ENCODE measurements around the gene TRANK1.
"Not testable (repeated sequence)": the region's sequence is repeated elsewhere in the genome, so short reads cannot be mapped to it uniquely, and the experiment has no call there.

TRANK1 gene

DNA sequence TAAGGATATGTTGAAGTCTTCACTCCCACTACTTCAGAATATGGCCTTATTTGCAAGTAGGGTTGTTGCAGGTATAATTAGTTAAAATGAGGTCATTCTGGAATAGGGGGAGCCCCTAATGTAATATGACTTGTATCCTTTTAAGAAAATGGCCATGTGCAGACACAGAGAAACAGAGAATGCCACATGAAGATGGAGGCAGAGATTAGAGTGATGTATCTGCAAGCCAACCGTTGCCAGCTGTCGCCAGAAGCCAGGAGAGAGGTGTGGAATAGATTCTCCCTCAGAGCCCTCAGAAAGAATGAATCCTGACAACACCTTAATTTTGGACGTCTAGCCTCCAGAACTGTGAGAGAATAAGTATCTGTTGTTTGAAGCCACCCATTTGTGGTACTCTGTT is 11.3 kb upstream of the TRANK1 start:
- DNase-seq = no peak

DNA sequence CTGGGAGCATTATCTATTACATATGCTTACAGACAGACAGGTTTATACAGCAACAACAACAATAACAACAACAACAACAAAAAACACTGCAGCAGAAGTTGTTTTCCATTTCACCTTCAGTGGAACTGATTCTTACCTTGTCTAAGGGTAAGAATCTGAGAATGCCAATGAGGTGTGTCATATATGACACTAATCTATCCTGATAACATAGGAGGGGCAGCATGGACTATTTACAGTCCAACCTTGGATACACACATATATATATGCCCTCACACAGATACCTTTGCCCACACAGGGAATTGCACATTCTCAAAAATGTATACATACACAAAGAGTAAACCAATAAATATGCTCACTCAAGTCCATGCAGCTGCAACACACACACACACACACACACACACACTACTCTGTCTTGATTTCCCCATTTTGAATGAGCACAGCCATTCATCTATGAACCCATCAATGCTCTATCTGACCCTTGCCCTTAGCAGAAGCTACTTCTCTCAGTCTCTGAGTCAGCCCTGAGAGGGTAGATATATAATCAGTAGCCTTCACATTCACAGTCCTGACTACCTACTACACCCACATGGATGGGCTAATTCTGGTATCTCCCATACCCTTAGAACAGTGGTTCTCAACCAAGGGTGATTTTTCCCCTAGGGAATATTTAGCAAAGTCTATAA is 9.7 kb upstream of the TRANK1 start:
- DNase-seq = no peak

DNA sequence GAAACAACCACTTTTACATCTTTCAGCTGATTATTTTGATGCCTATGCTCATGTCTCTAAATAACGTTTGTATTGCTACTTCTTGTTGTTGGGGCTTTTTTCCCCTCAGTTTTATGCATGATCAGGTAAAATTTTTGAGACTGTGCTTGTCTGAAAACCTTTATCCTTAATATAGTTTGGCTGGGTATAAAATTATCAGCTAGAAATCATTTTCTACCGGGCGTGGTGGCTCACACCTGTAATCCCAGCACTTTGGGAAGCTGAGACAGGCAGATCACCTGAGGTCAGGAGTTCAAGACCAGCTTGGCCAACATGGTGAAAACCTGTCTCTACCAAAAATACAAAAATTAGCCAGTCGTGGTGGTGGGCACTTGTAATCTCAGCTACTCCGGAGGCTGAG is 3.0 kb upstream of the TRANK1 start:
- DNase-seq = not testable (repeated sequence)

DNA sequence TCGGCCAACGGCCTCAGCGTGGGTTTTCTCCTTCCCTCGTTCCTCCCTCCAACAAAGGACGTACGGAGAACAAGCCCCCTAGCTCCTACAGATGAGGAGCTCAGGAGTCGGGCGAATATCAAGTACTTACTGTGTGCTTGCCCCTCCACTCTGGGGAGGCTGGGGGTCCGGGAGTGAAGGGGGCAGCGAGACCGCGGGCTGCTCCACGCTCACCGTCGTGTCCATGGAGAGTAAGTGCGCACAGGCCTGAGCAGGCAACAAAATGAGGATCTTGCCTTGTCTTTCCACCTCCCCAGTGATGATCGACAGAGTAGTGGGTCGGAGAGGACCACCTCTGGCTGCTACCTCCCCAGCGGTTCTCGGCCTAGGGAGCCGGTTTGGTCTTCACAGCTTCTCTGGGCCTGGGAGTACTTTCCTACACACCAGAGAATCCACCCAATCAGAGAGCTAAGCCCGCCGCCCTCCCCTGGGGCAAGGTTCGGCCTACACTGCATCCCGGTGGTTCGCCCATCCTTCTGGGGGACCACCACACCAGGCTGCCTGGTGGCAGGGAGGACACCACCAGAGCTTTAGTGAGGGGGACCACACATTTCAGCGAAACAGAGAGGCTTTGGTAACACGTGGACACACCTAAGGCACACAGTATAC is 603 bp upstream of the TRANK1 start:
- no peak for DNase-seq

DNA sequence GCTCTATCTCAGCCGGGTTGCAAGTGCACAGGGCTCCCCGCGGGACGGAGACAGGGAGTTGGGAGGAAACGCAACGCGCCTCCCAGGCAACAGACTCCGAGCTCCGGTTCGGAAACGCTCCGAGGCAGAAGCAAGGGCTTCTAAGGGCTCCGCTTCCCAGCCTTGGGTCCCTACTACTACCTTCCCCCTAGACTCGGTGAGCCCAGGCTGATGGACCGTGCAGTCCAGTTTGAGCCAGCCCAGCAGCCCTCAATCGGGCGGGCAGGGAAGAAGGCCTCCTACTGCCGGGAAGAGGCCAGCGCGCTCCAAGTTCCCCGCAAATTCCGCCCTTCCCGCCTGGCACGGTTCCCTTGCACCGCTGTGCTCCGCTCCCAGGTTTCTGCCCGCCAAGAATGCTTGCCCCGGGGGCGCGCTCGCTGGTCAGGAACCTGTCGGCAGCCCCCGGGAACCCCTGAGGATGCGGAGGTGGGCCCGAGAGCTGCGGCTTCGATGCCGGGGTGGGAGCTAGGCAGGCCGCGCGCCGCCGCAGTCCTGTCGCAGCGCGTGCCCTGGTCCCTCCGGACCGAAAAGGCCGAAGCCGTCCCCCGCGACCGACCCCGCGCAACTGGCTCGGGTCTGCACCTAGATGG is 728 bp downstream of the TRANK1 start:
- DNase-seq = peak; percentile 24

DNA sequence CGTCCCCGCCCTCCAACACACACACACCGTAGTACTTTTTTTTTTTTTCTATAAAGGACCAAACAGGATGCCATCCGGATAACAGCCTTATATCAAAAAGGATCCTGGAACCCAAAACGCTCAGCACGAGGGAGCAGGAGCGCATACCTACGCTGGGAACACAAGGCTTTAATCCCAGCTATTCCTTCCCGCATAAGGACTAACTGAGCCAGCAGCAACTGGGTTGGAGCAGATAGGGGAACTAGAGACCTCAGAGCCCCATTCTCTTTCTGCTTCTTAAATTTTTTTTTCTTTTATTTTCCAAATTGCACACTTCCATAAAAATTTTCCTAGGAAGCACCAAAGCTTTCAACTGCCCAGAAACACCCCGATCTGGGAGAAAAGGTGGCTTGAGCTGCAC is 1.3 kb downstream of the TRANK1 start:
- DNase-seq = no peak

DNA sequence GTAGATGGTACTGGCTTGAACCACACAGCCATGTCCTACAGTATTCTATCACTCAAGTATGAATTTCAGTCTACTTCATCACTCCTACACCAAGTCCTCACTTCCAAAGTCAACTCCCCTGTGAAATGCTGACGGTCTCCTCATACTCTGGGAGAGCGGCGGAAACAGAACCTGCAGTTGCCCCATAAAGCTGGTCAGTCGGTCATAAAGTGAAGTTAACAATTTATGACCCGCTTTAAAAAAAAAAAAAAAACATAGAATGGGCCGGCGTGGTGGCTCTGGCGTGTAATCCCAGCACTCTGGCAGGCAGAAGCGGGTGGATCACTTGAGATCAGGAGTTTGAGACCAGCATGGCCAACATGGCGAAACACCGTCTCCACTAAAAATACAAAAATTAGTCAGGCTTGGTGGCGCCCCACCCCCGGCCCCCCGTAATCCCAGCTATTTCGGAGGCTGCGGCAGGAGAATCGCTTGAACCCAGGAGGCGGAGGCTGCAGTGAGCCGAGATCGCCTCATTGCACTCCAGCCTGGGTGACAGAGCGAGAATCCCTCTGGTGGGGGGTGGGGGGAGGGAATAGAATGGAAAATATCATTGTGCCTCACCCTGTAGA is 2.1 kb downstream of the TRANK1 start:
- no peak for DNase-seq

DNA sequence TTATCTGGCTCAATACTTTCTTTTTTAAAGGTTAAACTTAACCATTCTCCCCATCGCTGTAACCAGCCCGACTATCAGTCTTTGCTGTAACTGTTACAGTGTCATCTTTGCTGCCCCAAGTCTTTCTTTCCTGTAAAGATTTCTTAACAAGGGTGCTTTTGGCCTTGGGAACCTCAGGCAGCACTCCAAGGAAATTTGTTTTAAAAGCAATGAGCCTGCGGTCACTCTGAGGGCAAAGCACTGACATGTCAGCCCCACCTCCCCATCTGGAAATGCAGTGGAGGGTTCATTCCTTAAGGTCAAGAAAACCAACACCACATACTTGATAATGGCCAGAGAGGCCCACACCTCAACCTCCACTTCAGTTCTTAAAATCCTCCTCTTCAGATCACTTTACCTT is 3.2 kb downstream of the TRANK1 start:
- no peak for DNase-seq

DNA sequence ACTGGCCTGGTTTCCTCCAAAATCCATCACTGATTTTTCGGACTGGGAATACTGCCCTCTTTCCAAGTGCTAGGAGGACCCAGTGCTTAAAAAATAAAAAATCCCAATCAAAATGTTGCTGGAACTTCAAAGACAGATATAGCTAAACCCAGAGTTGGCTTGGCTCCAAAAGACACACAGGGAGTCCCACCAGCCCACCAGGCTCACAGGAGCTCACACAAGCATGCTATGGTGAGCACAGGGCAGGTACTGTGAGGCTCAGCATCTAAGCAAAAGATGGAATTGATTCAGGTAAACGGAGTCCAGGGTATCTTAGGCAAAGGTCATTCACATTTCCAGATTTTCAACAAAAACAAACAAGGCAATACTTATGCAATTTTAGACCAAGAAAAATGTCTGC is 3.7 kb downstream of the TRANK1 start:
- no peak for DNase-seq

DNA sequence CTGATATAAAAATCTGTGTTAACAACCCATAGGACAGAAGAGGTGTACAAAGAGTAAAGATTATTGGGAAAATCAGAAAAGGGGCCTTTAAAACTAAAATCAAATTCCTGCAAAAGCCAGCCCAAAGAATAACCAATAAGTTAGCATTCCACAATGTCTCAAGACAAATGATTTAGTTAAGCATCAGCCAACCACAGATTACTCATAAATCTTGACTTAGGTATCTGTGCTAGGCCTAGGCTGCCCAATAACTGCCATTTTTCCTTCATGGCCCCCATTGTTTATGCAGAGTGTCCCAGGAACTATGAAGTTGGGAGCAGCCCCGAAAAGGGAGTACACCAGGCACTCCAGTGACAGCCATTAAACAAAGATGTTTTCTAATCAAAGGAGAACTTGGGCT is 7.4 kb downstream of the TRANK1 start:
- DNase-seq = no peak

DNA sequence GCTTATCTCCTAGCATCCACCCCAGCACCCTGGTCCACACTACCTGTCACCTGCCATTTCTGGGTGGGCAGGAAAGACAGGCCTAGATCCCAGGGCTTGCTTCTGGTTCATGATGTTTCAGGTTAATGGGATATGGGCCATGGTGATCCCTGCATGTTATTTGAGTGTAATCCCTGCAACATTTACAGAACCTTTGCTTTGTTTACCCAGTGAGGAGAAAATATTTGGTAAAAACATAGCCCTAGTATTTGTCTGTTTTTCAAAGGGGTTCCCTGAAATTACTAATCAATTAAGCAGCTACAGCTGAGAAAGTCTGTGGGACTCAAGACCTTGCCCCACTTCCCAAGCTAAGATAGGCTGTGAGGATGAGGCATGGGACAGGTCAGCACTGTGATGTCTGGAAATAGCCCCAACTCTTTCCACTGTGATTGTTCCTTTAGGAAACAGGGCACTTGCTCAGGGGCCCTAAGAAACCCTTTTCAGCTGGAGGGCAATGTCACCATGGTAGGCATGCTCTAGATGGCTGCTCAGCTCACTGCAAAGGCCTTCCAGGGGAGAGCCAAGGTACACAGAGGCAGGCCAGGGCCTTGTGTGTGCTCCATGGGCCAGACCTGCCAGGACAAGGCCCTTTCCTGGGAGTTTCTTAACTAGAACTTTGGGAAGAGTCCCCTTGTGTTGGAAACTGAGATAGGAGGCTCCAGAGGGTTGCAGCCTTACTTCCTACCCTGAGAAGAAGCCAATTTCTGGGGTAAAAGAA is 11.1 kb downstream of the TRANK1 start:
- no peak for DNase-seq

DNA sequence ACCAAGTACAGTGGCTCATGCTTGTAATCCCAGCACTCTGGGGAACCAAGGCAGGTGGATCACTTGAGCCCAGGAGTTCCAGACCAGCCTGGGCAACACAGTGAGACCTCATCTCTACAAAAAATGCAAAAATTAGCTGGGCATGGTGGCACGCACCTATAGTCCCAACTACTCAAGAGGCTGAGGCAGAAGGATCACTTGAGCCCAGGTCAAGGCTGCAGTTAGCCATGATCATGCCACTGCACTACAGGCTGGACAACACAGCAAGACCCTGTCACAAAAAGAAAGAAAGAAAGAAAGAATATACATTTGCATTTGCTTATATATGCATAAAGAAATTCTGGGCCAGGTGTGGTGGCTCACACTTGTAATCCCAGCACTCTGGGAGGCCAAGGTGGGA is 13.4 kb downstream of the TRANK1 start:
- DNase-seq = not testable (repeated sequence)

DNA sequence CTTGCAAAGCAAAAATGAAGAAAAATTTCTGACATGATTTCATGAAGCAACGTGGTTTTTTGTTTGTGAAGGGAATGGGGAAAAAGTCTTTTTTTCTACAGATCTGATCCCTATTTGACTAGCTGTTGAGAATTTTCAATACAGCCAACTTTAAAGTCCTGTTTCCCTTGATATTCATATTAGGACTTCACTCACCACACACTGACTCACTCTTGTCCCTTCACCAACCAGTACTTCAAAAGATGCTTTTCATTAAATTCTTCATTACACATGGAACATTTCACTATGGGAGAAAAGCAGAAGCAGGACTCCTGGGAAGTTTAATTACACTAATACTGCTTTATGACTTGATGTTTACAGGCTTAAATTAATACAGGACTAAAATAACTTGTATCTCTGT is 16.6 kb downstream of the TRANK1 start:
- DNase-seq = no peak

DNA sequence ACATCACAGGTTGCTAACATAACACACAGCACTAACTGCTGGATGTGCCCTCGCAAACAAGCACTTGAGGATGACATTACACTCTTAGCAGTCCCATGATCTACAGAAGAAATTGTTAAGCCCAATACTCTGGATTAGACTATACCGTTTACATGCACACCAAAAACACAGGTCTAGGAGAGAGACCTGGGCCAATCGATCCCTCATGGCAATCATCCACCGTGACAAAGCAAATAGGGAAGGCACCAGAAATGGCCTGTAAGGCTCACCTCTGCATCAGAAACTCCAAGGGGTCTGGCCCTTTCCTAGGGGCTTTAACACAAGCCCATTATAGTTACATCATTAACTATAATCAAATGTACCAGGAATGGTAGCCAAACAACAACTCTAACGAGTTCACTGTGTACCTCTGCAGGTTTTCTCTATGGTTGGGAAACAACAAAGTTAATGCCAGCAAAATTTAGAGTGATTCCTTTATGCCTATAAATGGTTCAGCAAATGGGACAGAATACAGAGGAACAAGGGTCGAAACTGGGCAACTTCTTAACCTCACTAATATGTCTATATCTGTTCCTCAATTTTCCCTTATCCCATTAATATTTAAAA is 18.5 kb downstream of the TRANK1 start:
- no peak for DNase-seq

DNA sequence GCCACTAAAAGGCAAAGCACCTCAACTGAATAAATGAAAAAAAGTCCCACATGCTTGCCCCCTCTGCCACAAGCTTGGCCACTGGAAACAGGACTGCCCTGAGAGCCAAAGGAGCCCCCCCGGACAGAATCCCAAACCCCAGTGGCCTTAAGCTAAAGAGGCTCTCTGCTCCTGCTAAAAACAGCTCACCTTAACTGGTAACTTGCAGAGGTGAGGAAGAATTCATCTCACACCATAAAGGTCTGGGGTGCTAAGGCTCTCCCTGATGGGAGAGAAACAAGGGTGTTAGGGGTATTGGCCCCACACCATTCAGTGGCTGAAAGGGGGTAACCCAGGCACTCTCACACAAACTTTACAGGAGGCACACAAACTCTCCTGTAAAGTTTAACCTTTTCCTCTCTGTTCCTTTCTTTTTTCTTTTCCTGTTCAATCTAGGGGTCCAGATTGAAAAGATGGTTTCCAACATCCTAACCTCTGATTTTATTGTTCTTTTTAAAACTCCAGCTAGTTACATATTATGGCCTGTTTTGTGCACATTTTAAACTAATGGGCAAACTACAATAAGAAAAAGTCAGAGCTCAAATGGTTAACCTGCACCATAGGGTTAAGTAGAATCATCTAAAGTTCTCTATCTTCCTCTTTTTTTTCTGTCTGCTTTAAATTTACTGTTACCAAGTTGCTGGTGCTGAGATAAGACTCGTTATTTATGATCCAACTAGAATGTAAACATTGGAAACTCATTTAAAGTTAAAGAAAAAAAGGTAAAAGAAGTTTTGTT is 19.9 kb downstream of the TRANK1 start:
- DNase-seq = no peak

DNA sequence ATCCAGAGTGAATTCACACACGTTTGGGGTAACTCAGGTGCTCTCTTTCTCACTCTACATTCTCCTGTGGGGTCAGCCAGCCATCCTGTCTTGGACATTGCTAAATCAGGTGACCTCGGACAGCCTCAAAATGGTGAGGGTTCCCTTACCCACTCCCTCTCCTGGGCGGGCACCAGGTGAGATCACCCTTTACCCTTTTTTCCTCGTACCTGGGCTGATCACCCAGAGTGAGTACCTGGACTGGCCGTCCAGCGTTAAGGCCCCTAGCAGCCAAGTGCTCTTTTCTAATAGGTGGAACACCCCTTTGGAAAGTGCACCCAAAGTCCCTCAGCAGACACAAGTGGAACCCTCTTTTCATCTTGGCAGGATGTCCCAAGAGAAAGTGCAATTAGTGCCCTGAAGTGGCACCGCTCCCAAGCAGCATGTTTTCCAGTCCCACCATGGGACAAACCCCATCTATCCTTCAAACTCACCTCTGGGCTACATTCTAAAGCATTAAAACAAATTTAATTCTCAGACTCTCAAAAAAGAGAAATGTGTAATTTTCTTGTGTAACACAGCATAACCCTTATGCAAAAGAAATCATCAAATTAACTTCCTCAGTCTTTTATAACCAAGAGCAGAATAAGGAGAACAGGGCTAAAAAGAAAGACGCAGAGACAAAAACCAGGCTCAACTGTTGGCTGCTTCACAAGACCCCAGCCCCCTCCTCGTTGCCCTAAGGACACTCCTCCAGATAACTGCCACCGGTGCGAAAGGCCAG is 20.7 kb downstream of the TRANK1 start:
- no peak for DNase-seq

DNA sequence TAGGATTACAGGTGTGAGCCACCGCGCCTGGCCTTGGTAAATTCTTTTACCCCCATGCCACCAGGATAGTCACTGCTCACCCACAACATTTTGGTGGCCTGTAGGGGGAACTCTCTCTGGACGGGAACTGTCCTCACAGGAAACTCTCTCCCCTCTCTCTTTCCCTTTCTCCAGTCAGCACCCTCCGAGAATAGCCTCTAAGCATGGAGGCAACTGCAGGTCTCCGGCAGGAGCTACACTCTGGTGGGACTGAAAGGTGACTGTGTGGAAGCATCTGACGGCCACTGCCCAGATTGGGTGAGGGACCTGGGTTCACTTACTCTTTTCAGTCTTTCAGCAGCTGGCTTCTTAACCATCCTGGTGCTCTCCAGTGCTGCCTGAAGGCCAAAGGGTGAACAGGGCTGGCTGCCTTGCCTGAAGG is 21.3 kb downstream of the TRANK1 start:
- no peak for DNase-seq

DNA sequence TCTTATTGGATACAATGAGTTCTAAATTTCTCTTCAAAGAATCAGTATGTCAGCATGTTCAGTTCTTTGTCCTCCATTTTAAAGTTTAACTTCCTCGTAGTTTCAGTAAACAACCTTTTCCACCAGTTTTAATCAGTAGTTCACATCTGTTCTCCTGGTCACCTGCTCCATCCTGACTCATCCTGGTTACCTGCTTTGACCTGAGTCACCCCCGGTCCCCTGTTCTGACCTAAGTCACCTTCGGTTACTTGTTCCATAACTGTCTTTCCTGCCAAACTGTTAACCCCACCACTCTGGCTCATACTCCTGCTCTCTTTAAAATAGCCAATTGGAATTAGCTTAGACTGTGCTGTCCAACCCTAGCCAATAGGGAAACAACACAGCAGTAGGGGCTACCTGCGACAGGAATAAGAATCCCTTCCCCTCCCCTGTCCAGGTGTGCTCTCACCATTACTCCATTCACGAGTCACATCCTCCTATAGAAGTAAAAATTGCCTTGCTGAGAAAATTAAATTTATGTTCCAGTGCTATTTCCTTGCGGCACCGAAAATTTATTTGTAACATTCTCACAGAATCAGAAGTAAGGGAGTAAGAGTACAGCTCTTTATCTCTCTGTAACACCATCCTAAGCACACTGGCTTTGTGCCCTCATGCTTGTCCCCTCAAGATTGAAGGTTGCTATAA is 23.8 kb downstream of the TRANK1 start:
- no peak for DNase-seq

DNA sequence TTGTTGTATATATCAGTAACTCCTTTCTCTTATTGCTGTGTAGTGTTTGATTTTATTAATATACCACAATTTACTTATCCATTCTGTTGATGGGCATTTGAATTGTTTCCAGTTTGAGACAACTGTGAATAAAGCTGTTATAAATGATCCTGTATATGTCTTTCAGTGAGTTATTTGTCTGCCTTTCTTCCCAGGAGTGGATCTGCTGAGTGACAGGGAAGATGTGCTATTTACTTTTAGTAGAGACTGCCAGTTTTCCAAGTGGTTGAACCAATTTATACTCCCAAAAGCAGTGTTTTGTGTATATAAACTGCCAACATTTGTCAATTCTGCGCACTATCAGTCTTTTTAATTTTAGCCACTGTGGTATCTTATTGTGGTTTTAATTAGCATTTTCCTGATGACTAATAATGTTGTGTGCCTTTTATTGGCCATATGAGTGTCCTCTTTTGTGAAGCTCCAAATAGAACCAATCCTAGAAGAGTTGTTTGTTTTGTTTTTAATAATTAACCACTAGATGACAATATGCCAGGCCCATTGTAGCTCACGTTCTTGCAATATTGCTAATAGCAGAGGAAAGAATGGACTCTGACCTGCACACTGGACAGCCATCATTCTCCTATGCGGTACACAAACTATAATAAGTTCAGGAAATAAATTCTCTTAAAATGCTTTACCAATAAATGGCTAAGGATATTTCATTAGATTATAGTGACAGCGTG is 25.3 kb downstream of the TRANK1 start:
- DNase-seq = no peak

DNA sequence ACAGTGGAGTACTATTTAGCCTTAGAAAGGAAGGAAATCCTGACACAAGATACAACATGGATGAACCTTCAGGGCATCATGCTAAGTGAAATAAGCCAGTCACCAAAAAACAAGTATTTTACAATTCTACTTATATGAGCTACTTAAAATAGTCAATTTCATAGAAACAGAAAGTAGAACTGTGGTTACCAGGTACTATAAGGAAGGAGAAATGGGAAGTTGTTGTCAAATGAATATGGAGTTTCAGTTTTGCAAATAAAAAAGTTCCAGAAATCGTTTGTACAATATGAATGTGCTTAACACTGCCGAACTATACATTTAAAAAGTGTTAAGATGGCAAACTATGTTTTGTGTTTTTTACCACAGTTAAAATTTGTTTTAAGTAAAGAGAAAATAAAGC is 26.8 kb downstream of the TRANK1 start:
- DNase-seq = no peak

Measured in activated effector memory CD4-positive, alpha-beta T cell treated with Interleukin-2 at 50 U/mL for 16 hours (primary cell).